HepG2 (cell line): ENCODE measurements around the gene TMEM182. TPM values are rescaled to one million over a fixed set of nuclear protein-coding genes. Genes with fewer than 3 reads are reported as not detected.
A peak's percentile ranks its signal among the peaks of the same experiment; 100 is the strongest.

Experiments used
- AGO1 ChIP-seq: fragments of 200-400 bp; formaldehyde crosslinking; IDR thresholded peaks from 2 replicates; pipeline ENCODE4 v1.6.1; 2017; ENCODE audit warnings: mild to moderate bottlenecking, low read depth, low read length, moderate library complexity; ENCODE audit not compliant: poor library complexity, severe bottlenecking
- CEBPG ChIP-seq: IDR thresholded peaks from 2 replicates; pipeline ENCODE4 v1.6.1; 2016
- EP300 ChIP-seq, 3 experiments: sonication (generic) in 1 of 3; formaldehyde crosslinking in 1 of 3; IDR thresholded peaks; 2 replicates each; pipeline versions ENCODE4 v1.5.1 to v1.6.1; 2011 to 2020; ENCODE audit warnings: low read depth in 2 of 3, low read length in 2 of 3, borderline replicate concordance in 1 of 3, improper control_type of control experiment in 1 of 3, mild to moderate bottlenecking in 1 of 3, missing genetic modification reagents in 1 of 3, moderate library complexity in 1 of 3
- FOXC1 ChIP-seq: sonication (generic); formaldehyde crosslinking; IDR thresholded peaks from 2 replicates; pipeline ENCODE4 v1.8.0; 2022; ENCODE audit warnings: mild to moderate bottlenecking, missing genetic modification reagents, borderline replicate concordance
- FOXM1 ChIP-seq: sonication (generic); formaldehyde crosslinking; IDR thresholded peaks from 2 replicates; pipeline ENCODE4 v1.5.0; 2020; ENCODE audit warnings: missing genetic modification reagents
- GTF2F1 ChIP-seq: fragments of 150-350 bp; IDR thresholded peaks from 2 replicates; pipeline ENCODE4 v1.6.1; 2014; ENCODE audit warnings: low read length
- IRF2 ChIP-seq: IDR thresholded peaks from 2 replicates; pipeline ENCODE4 v1.6.1; 2018; ENCODE audit warnings: missing genetic modification reagents, missing compliant biosample characterization
- JARID2 ChIP-seq: sonication (generic); formaldehyde crosslinking; IDR thresholded peaks from 2 replicates; pipeline ENCODE4 v1.8.1; 2023; ENCODE audit warnings: missing genetic modification reagents, inconsistent platforms; ENCODE audit not compliant: insufficient replicate concordance
- MAZ ChIP-seq, 2 experiments: sonication (generic) in 1 of 2; formaldehyde crosslinking in 1 of 2; IDR thresholded peaks; 2 replicates each; pipeline versions ENCODE4 v1.5.0 to v1.6.1; 2012 to 2020; ENCODE audit warnings: low read depth in 2 of 2, mild to moderate bottlenecking in 2 of 2, borderline replicate concordance in 1 of 2, improper control_type of control experiment in 1 of 2, low read length in 1 of 2, missing genetic modification reagents in 1 of 2, moderate library complexity in 1 of 2
- MLLT10 ChIP-seq: sonication (generic); formaldehyde crosslinking; IDR thresholded peaks from 2 replicates; pipeline ENCODE4 v1.4.0; 2020; ENCODE audit warnings: missing genetic modification reagents
- MXI1 ChIP-seq: IDR thresholded peaks from 3 replicates; pipeline ENCODE4 v1.6.1; 2012; ENCODE audit warnings: low read depth, low read length, inconsistent platforms, borderline replicate concordance
- NR0B2 ChIP-seq: sonication (generic); formaldehyde crosslinking; IDR thresholded peaks from 2 replicates; pipeline ENCODE4 v1.4.0; 2020; ENCODE audit warnings: mild to moderate bottlenecking, missing genetic modification reagents
- PHF20 ChIP-seq: sonication (generic); formaldehyde crosslinking; IDR thresholded peaks from 2 replicates; pipeline ENCODE4 v1.5.0; 2020; ENCODE audit warnings: mild to moderate bottlenecking, missing genetic modification reagents
- RAD21 ChIP-seq: fragments of 450-650 bp; formaldehyde crosslinking; IDR thresholded peaks from 2 replicates; pipeline ENCODE4 v1.5.0; 2020; ENCODE audit warnings: mild to moderate bottlenecking
- RFXAP ChIP-seq: sonication (generic); formaldehyde crosslinking; IDR thresholded peaks from 2 replicates; pipeline ENCODE4 v1.4.0; 2020; ENCODE audit warnings: missing genetic modification reagents, borderline replicate concordance
- SIX1 ChIP-seq: sonication (generic); formaldehyde crosslinking; IDR thresholded peaks from 2 replicates; pipeline ENCODE4 v1.4.0; 2020; ENCODE audit warnings: missing genetic modification reagents, borderline replicate concordance
- SMAD9 ChIP-seq: sonication (generic); formaldehyde crosslinking; IDR thresholded peaks from 2 replicates; pipeline ENCODE4 v1.5.1; 2020; ENCODE audit warnings: mild to moderate bottlenecking, missing genetic modification reagents
- TCF7 ChIP-seq: sonication (generic); IDR thresholded peaks from 2 replicates; pipeline ENCODE4 v1.6.1; 2016; ENCODE audit warnings: antibody characterized with exemption, low read depth
- THAP8 ChIP-seq: sonication (generic); formaldehyde crosslinking; IDR thresholded peaks from 2 replicates; pipeline ENCODE4 v1.5.1; 2020; ENCODE audit warnings: missing genetic modification reagents, mild to moderate bottlenecking, borderline replicate concordance
- TOPORS ChIP-seq: sonication (generic); formaldehyde crosslinking; IDR thresholded peaks from 2 replicates; pipeline ENCODE4 v1.8.0; 2023; ENCODE audit warnings: mild to moderate bottlenecking, missing genetic modification reagents
- ZNF234 ChIP-seq: sonication (generic); formaldehyde crosslinking; conservative IDR thresholded peaks from 2 replicates; pipeline ENCODE4 v1.5.1; 2020; ENCODE audit warnings: mild to moderate bottlenecking, missing genetic modification reagents
- ZNF276 ChIP-seq: sonication (generic); formaldehyde crosslinking; IDR thresholded peaks from 2 replicates; pipeline ENCODE4 v1.4.0; 2020; ENCODE audit warnings: mild to moderate bottlenecking, low read depth, missing genetic modification reagents
- ZNF644 ChIP-seq: IDR thresholded peaks from 2 replicates; pipeline ENCODE4 v1.6.1; 2016; ENCODE audit warnings: low read depth
- ZNF792 ChIP-seq: IDR thresholded peaks from 2 replicates; pipeline ENCODE4 v1.6.1; 2016
- polyA plus RNA-seq, 8 experiments: library from polyadenylated mRNA; depleted of rRNA in 3 of 8; stranded (reverse) in 7 of 8; unstranded in 1 of 8; fragments of >200 nt; fragmentation: Illumina TruSeq in 4 of 8; extraction: Trizol in 4 of 8; gene quantifications; 2 replicates each; pipeline versions ENCODE4 v1.2.1 to v1.2.3, GENCODE V29; 2011 to 2016; ENCODE audit warnings: low read depth in 4 of 8, missing spikeins in 1 of 8, mixed read lengths in 1 of 8; ENCODE audit not compliant: insufficient read depth in 1 of 8
- total RNA-seq, 5 experiments: library from RNA; depleted of rRNA; stranded (reverse); fragments of >200 nt; fragmentation: Illumina TruSeq; extraction: Trizol; gene quantifications; 2 replicates each; pipeline ENCODE4 v1.2.3, GENCODE V29; 2016; ENCODE audit warnings: low read depth in 1 of 5
- TF ChIP-seq, protein P1 (sequence below): sonication (generic); formaldehyde crosslinking; IDR thresholded peaks from 2 replicates; pipeline ENCODE4 v1.4.0; 2020; ENCODE audit warnings: missing genetic modification reagents

The TMEM182 gene
- total and polyA plus RNA-seq, 2 of the 13 experiments (the other 11 are each of a cell fraction or from before 2014, with no cell fraction given), result 8.7 to 8.9 TPM

DNA sequence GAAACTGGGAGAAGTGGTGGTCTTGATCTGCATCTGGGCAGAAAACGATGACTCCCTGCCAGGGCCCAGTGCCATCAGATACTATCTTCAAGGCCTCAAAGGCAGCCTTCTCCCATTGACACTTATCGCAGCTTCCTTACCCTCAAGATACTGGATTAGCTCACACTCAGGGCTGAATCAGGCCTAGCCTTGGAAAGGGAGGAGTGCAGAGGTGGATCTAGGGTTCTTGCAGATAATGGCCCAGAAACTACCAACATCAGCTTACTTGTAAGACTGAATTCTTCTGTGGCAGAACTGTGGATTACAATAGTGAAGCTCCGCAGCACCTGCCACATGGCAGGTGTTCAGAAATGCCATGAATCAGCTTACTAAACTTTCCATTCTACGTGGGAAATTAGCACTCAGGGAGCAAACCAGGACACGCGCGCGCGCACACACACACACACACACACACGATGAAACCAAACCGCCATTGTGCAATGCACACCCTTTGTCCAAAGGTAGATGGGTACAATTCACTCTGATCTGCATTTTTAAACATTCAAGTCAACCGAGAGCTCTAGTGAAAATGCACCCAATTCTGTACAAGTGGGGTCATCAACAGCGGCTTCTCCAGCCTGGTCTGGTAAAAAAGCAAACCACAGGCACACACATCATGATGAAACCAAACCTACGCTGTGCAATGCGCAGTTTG, 26.3 kb upstream of the TMEM182 start (continued):
- TF ChIP-seq NR0B2 (CRISPR knock-in tag), result no peak
- TF ChIP-seq GTF2F1, result no peak
- peak; percentile 27; the same call in 1 of the 3 replicates for TF ChIP-seq MXI1
- TF ChIP-seq, protein P1, sequence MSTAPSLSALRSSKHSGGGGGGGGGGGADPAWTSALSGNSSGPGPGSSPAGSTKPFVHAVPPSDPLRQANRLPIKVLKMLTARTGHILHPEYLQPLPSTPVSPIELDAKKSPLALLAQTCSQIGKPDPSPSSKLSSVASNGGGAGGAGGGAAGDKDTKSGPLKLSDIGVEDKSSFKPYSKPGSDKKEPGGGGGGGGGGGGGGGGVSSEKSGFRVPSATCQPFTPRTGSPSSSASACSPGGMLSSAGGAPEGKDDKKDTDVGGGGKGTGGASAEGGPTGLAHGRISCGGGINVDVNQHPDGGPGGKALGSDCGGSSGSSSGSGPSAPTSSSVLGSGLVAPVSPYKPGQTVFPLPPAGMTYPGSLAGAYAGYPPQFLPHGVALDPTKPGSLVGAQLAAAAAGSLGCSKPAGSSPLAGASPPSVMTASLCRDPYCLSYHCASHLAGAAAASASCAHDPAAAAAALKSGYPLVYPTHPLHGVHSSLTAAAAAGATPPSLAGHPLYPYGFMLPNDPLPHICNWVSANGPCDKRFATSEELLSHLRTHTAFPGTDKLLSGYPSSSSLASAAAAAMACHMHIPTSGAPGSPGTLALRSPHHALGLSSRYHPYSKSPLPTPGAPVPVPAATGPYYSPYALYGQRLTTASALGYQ (CRISPR knock-in tag), result no peak
- TF ChIP-seq AGO1, result no peak
- TF ChIP-seq SMAD9 (CRISPR knock-in tag), result no peak
- 0 out of 2 replicates have a peak, but pooled peaks have one; percentile 21 for TF ChIP-seq TCF7
- TF ChIP-seq TOPORS, result no peak; the same call in 1 of the 2 replicates
- TF ChIP-seq ZNF792 (CRISPR knock-in tag), result 0 out of 2 replicates have a peak, but pooled peaks have one; percentile 18
- TF ChIP-seq RAD21, result no peak
- no peak for TF ChIP-seq EP300 (IDR thresholded peaks at IDR 0.05; ENCODE audit: low read depth in 2 of 2, low read length in 2 of 2)
- TF ChIP-seq EP300 (CRISPR knock-in tag; IDR thresholded peaks at IDR 0.05; ENCODE audit: borderline replicate concordance), result 0 out of 2 replicates have a peak, but pooled peaks have one; percentile 30
- TF ChIP-seq ZNF644, result 0 out of 2 replicates have a peak, but pooled peaks have one; percentile 31
- TF ChIP-seq CEBPG (CRISPR knock-in tag), result peak; percentile 80
- TF ChIP-seq MAZ (IDR thresholded peaks at IDR 0.05; ENCODE audit: borderline replicate concordance, low read depth, low read length), result 0 out of 2 replicates have a peak, but pooled peaks have one; percentile 14
- no peak for TF ChIP-seq MAZ (CRISPR knock-in tag; IDR thresholded peaks at IDR 0.05; ENCODE audit: low read depth)
- TF ChIP-seq ZNF234 (CRISPR knock-in tag), result no peak
- no peak for TF ChIP-seq THAP8 (CRISPR knock-in tag)
- TF ChIP-seq RFXAP, result 0 out of 2 replicates have a peak, but pooled peaks have one; percentile 37
- TF ChIP-seq FOXC1 (CRISPR knock-in tag), result no peak
- TF ChIP-seq JARID2 (CRISPR knock-in tag), result peak; percentile 7
- TF ChIP-seq SIX1 (CRISPR knock-in tag), result peak; percentile 52; the same call in 1 of the 2 replicates
- no peak for TF ChIP-seq MLLT10 (CRISPR knock-in tag)
- no peak for TF ChIP-seq FOXM1 (CRISPR knock-in tag)
- no peak for TF ChIP-seq ZNF276 (CRISPR knock-in tag)
- TF ChIP-seq IRF2 (CRISPR knock-in tag), result peak; percentile 47; the same call in 1 of the 2 replicates
- no peak for TF ChIP-seq PHF20 (CRISPR knock-in tag)
